HepG2 (cell line): ENCODE data around the gene EMP2. TPM values are rescaled to one million over a fixed set of nuclear protein-coding genes. Genes with fewer than 3 reads are reported as not detected.
"Not testable (repeated sequence)": the region's sequence is repeated elsewhere in the genome, so short reads cannot be mapped to it uniquely, and the experiment has no call there.

Experiments used
- HOMEZ ChIP-seq: IDR thresholded peaks from 2 replicates; pipeline ENCODE4 v1.6.1; 2016; ENCODE audit warnings: low read depth
- PRDM10 ChIP-seq: sonication (generic); formaldehyde crosslinking; IDR thresholded peaks from 2 replicates; pipeline ENCODE4 v1.4.0; 2020; ENCODE audit warnings: low read depth, missing genetic modification reagents
- SOX6 ChIP-seq, 2 experiments: fragments of 450-650 bp in 1 of 2; sonication (generic) in 1 of 2; formaldehyde crosslinking in 1 of 2; IDR thresholded peaks; 2 replicates each; pipeline versions ENCODE4 v1.4.0 to v1.6.1; 2017 to 2020; ENCODE audit warnings: antibody characterized with exemption in 1 of 2, mild to moderate bottlenecking in 1 of 2, missing genetic modification reagents in 1 of 2
- ZFP82 ChIP-seq: sonication (generic); formaldehyde crosslinking; IDR thresholded peaks from 2 replicates; pipeline ENCODE4 v1.5.1; 2020; ENCODE audit warnings: mild to moderate bottlenecking, missing genetic modification reagents, borderline replicate concordance
- ZMYM3 ChIP-seq: sonication (generic); formaldehyde crosslinking; IDR thresholded peaks from 2 replicates; pipeline ENCODE4 v1.5.1; 2020; ENCODE audit warnings: mild to moderate bottlenecking, missing genetic modification reagents
- ZMYM4 ChIP-seq: sonication (generic); formaldehyde crosslinking; IDR thresholded peaks from 2 replicates; pipeline ENCODE4 v1.8.1; 2023; ENCODE audit warnings: mild to moderate bottlenecking, missing genetic modification reagents
- ZNF292 ChIP-seq: sonication (generic); formaldehyde crosslinking; IDR thresholded peaks from 2 replicates; pipeline ENCODE4 v1.8.1; 2022; ENCODE audit warnings: mild to moderate bottlenecking, low read depth, missing genetic modification reagents, borderline replicate concordance
- ZNF362 ChIP-seq: sonication (generic); formaldehyde crosslinking; IDR thresholded peaks from 2 replicates; pipeline ENCODE4 v1.4.0; 2020; ENCODE audit warnings: missing genetic modification reagents, mild to moderate bottlenecking, borderline replicate concordance
- ZNF460 ChIP-seq: sonication (generic); formaldehyde crosslinking; IDR thresholded peaks from 2 replicates; pipeline ENCODE4 v1.5.1; 2020; ENCODE audit warnings: missing genetic modification reagents, mild to moderate bottlenecking, borderline replicate concordance
- ZNF644 ChIP-seq: IDR thresholded peaks from 2 replicates; pipeline ENCODE4 v1.6.1; 2016; ENCODE audit warnings: low read depth
- ZNF670 ChIP-seq: sonication (generic); formaldehyde crosslinking; IDR thresholded peaks from 2 replicates; pipeline ENCODE4 v1.8.0; 2022; ENCODE audit warnings: mild to moderate bottlenecking, missing genetic modification reagents, borderline replicate concordance
- ZNF770 ChIP-seq: sonication (generic); formaldehyde crosslinking; IDR thresholded peaks from 2 replicates; pipeline ENCODE4 v1.5.0; 2020; ENCODE audit warnings: mild to moderate bottlenecking, missing genetic modification reagents
- ZNF816 ChIP-seq: sonication (generic); formaldehyde crosslinking; IDR thresholded peaks from 2 replicates; pipeline ENCODE4 v1.8.0; 2022; ENCODE audit warnings: missing genetic modification reagents, mild to moderate bottlenecking, borderline replicate concordance
- polyA plus RNA-seq, 8 experiments: library from polyadenylated mRNA; depleted of rRNA in 3 of 8; stranded (reverse) in 7 of 8; unstranded in 1 of 8; fragments of >200 nt; fragmentation: Illumina TruSeq in 4 of 8; extraction: Trizol in 4 of 8; gene quantifications; 2 replicates each; pipeline versions ENCODE4 v1.2.1 to v1.2.3, GENCODE V29; 2011 to 2016; ENCODE audit warnings: low read depth in 4 of 8, missing spikeins in 1 of 8, mixed read lengths in 1 of 8; ENCODE audit not compliant: insufficient read depth in 1 of 8
- total RNA-seq, 5 experiments: library from RNA; depleted of rRNA; stranded (reverse); fragments of >200 nt; fragmentation: Illumina TruSeq; extraction: Trizol; gene quantifications; 2 replicates each; pipeline ENCODE4 v1.2.3, GENCODE V29; 2016; ENCODE audit warnings: low read depth in 1 of 5

Gene EMP2
- total and polyA plus RNA-seq, 2 of the 13 experiments (the other 11 are each of a cell fraction or from before 2014, with no cell fraction given) = 24.6 to 91.2 TPM

GRCh38 chr16:10621216-10621949, 41.0 kb upstream of the EMP2 start (continued):
- peak; percentile 19; the same call in 1 of the 2 replicates for TF ChIP-seq HOMEZ (CRISPR knock-in tag)
- TF ChIP-seq ZFP82 (CRISPR knock-in tag) = peak; percentile 73; the same call in 1 of the 2 replicates
- 0 out of 2 replicates have a peak, but pooled peaks have one; percentile 1 for TF ChIP-seq ZMYM4 (CRISPR knock-in tag)
- TF ChIP-seq ZNF670 (CRISPR knock-in tag) = 0 out of 2 replicates have a peak, but pooled peaks have one; percentile 35
- TF ChIP-seq ZMYM3 (CRISPR knock-in tag) = peak; percentile 28
- TF ChIP-seq ZNF816 = 0 out of 2 replicates have a peak, but pooled peaks have one; percentile 38
- TF ChIP-seq PRDM10 (CRISPR knock-in tag) = 0 out of 2 replicates have a peak, but pooled peaks have one; percentile 52
- TF ChIP-seq ZNF362 (CRISPR knock-in tag) = peak; percentile 68; the same call in 1 of the 2 replicates
- TF ChIP-seq ZNF460 = peak; percentile 63
- 0 out of 2 replicates have a peak, but pooled peaks have one; percentile 54 for TF ChIP-seq ZNF644 (CRISPR knock-in tag)
- TF ChIP-seq SOX6 (IDR thresholded peaks at IDR 0.05) = not testable (repeated sequence)
- peak; percentile 16; the same call in 1 of the 2 replicates for TF ChIP-seq SOX6 (CRISPR knock-in tag; IDR thresholded peaks at IDR 0.05)
- TF ChIP-seq ZNF770 (CRISPR knock-in tag) = 0 out of 2 replicates have a peak, but pooled peaks have one; percentile 40
- TF ChIP-seq ZNF292 (CRISPR knock-in tag) = 0 out of 2 replicates have a peak, but pooled peaks have one; percentile 31
